ENCODE data around the gene FZR1. TPM values are rescaled to one million over a fixed set of nuclear protein-coding genes. Genes with fewer than 3 reads are reported as not detected.
"Not testable (repeated sequence)": the region's sequence is repeated elsewhere in the genome, so short reads cannot be mapped to it uniquely, and the experiment has no call there.

FZR1 gene
- total RNA-seq, 1 donor from 2014 or later, result 23.8 TPM

DNA sequence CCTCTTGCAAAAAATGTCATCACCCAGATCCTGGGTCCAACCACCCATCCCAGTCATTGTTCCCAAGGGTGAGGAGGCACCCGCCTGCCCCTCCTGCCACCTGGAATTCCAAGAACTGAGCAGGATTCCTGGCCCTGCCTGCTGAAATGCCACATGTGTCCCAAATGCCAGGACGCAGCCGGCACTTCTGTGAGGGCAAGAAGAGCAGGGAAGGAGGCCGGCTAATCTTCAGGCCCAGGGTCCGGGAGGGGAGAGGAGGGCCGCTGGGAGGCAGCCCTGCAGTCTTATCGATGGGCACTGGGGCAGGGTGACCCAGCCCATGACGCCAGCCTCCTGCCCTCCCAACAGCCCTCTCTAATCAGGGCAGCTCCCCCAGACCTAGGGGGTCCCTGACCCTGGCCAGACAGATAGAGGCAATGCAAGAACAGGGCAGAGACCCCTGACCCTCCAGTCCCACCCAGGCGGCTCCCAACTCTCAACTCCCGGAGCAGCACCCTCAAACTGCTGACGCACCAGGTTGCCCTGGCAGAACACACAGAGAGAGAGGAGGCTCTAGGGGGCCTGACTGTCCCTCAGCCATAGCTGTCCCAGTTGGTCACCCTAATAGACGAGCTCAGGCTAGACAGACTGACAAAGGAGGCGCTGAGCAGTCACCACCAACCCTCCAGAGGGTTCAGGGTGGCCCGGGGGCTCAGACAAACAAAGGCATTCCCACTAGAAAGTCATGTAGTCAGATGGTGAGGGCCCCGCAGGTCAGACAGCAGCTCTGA is 49.7 kb downstream of the FZR1 start:
- intact Hi-C loops (cut with DNase I), result no loop called here
- no peak for DNase-seq (ENCODE audit: low spot score)

DNA sequence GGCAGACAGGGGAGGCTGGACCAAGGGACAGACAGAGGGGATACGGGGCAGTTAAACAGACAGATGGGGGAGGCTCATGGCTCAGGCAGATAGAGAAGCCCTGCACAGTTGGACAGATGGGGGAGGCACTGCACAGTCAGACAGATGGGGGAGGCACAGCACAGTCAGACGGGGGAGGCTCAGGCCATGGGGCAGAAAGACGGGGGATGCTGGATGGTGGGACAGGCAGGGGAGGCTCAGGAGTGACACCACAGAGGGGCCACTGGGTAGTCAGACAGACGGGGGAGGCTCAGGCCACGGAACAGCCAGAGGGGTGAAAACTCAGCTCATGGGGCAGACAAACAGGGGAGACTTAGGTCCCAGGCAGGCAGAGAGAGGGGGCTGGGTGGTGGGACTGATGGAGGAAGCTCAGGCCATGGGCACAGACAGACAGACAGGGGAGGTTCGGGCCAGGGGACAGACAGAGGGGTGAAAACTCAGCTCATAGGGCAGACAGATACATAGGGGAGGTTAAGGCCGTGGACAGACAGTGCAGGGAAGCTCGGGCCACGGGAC is 50.4 kb downstream of the FZR1 start:
- intact Hi-C loops (cut with DNase I), result no loop called here
- no peak for DNase-seq (ENCODE audit: low spot score)

DNA sequence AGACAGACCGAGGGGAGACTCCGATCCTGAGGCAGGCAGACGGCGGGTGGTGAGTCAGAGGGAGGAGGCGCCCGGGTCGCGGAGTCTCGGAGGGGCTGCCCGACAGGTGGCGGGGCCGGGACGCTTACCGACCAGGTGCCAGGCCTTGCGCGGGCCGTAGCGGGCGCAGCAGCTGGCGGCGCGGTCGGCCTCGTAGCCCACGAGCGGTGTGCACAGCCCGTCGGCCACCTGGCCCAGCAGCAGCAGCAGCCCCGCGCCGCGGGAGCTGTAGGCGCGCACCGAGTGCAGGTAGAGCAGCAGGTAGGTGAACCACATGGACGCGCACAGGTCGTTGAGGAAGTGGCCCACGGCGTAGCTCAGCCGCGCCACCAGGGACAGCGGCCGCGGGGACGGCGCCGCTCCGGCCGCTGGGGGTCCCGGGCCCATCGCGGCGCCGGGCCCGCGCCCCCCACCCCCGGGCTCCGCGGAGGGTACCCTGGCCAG is 50.9 kb downstream of the FZR1 start:
- no peak for DNase-seq (ENCODE audit: low spot score)
- intact Hi-C loops (cut with DNase I), result loop anchor here (1.0 kb wide), 1 partner anchor 15 kb away; the partner anchor contains the start of gene HMG20B

- intact Hi-C loops (cut with DNase I), result loop anchor here (1.0 kb wide), 1 partner anchor 15 kb away; the partner anchor contains the start of gene HMG20B
Observed at GRCh38 chr19:3557461-3558248, 51.5 kb downstream of the FZR1 start, which contains the start of gene MFSD12. TSS of gene MFSD12 (minus strand) at chr19:3557586. CDS start at chr19:3557403, 183 bp downstream.

DNA sequence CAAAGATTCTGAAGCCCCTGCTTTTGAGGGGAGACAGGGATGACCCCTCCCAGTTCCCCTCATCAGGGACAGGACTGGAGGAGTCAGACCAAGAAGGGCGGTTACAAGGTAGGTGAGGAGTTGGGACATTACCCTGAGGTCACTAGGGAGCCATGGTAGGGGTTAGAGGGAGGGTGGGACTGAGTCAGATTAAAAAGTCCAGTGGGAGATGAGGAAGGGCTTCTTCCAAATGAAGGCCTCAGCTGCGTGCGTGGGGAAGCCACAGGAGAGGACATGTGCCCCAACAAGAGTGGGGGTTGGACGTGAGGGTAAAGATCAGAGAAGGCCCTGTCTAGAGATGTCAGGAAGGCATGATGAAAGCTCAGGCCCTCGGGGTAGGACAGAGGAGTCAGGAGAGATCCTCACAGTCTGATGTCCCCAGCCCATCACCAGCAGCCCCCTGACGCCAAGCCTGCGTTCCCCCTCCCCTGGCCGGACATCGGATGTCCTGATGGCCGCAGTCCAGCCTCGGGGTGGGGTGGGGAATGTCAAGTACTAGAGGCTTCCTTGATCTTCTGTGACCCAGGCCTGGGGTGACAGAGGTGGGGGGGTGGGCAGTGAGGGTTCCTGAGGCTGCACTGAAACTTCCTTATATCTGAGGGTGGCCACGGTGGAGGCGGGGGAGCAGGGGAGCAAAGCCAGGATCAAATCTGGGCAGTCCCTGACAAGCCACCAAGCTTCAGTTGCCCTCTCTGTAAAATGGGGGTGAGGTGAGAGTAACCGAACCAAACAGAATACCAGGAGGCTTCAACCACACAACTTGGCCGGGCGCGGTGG is 57.8 kb downstream of the FZR1 start:
- DNase-seq (ENCODE audit: low spot score), result no peak
- intact Hi-C loops (cut with DNase I), result no loop called here

More at GRCh38 chr19:3557461-3558248, 51.5 kb downstream of the FZR1 start, which contains the start of gene MFSD12:
- peak; percentile 97 for DNase-seq (ENCODE audit: low spot score)

DNA sequence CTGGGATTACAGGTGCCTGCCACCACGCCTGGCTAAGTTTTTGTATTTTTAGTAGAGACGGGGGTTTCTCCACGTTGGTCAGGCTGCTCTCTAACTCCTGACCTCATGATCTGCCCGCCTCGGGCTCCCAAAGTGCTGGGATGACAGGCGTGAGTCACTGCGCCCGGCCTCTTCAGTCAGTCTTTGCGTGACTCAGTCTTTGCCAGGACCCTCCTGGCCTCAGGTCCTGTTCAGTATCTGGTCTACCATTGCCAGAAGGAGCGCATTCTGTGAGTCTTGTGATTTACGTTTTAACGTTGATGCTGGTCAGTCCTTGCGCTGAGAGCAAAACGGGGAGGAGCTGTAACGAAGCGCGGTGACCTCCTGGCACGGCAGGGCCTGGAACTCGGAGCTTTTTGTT is 59.0 kb downstream of the FZR1 start:
- no peak for DNase-seq (ENCODE audit: low spot score)
- intact Hi-C loops (cut with DNase I), result no loop called here

DNA sequence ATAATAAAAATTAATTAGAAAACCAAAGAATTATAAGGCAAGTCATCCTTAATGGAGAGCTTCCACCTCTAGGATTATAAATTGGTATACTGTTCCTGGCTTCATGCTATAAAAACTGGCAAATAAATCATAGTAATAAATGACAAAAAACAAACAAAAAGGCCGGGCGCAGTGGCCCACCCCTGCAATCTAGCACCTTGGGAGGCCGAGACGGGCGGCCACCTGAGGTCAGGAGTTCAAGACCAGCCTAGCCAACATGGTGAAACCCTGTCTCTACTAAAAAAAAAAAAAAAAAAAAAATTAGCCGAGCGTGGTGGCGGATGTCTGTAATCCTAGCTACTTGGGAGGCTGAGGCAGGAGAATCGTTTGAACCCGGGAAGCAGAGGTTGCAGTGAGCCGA is 63.9 kb downstream of the FZR1 start:
- not testable (repeated sequence) for DNase-seq (ENCODE audit: low spot score)
- intact Hi-C loops (cut with DNase I), result loop anchor here (5.0 kb wide), 1 partner anchor 63 kb away; the partner anchor contains the start of gene FZR1

DNA sequence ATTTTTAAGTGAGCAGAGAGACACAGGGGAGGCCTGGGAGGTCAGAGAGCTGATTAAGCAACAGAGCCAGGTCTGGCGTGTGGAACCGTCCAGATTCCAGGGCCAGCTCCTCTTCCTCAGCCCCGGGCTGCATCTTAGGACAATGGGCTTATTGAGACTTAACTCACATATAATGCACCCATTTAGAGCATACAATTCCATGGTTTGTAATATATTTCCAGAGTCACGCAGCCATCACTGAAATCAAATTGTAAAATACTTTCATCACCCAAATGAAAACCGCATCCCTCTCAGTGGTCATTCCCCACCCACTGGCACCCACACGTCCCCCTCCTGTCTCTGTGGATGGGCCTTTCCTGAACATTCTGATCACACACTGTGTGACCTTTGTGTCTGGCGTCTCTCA is 64.5 kb downstream of the FZR1 start:
- DNase-seq (ENCODE audit: low spot score), result no peak
- intact Hi-C loops (cut with DNase I), result loop anchor here (5.0 kb wide), 1 partner anchor 63 kb away; the partner anchor contains the start of gene FZR1

- intact Hi-C loops (cut with DNase I), result loop anchor here (1.0 to 5.0 kb wide), 2 partner anchors 15 to 65 kb away; partner anchors contain the start of genes FZR1 and MFSD12
- peak; percentile 100 for DNase-seq (ENCODE audit: low spot score)
Observed at GRCh38 chr19:3572132-3572854, 66.2 kb downstream of the FZR1 start.

- intact Hi-C loops (cut with DNase I), result loop anchor here (1.0 to 5.0 kb wide), 2 partner anchors 16 to 66 kb away; partner anchors contain the start of genes FZR1 and MFSD12
- no peak for DNase-seq (ENCODE audit: low spot score)
Observed at GRCh38 chr19:3572855-3573161, 66.7 kb downstream of the FZR1 start, which contains the start of gene HMG20B. TSS of gene HMG20B (plus strand) at chr19:3572944. CDS start at chr19:3573310, 366 bp downstream.

DNA sequence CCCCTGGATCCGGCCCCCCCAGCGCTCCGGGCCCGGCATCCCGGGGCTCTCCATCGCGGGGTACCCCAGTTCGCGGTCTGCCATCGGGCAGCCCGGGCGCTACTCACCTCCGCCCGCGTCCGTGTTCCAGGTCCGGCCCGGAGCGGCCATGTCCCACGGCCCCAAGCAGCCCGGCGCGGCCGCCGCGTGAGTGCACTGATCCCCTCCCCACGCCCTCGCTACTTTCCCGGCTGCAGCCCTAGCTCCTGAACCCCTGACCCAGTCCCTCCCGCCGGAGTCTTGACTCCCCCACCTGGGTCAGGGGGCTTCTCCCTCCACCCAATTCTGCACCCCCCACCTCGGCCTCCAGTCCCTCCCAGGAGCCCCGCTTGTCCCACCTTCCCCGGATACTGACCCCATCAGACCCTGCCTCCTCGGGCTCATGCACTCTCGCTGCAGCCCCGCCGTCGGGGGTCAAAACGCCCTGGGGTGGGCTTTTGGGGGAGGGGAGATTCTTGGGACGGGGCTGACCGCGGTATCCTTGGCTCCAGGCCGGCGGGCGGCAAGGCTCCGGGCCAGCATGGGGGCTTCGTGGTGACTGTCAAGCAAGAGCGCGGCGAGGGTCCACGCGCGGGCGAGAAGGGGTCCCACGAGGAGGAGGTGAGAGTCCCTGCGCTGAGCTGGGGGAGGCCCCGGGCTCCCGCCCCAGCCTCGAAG is 67.2 kb downstream of the FZR1 start:
- no peak for DNase-seq (ENCODE audit: low spot score)
- intact Hi-C loops (cut with DNase I), result loop anchor here (5.0 kb wide), 1 partner anchor 66 kb away; the partner anchor contains the start of gene FZR1

DNA sequence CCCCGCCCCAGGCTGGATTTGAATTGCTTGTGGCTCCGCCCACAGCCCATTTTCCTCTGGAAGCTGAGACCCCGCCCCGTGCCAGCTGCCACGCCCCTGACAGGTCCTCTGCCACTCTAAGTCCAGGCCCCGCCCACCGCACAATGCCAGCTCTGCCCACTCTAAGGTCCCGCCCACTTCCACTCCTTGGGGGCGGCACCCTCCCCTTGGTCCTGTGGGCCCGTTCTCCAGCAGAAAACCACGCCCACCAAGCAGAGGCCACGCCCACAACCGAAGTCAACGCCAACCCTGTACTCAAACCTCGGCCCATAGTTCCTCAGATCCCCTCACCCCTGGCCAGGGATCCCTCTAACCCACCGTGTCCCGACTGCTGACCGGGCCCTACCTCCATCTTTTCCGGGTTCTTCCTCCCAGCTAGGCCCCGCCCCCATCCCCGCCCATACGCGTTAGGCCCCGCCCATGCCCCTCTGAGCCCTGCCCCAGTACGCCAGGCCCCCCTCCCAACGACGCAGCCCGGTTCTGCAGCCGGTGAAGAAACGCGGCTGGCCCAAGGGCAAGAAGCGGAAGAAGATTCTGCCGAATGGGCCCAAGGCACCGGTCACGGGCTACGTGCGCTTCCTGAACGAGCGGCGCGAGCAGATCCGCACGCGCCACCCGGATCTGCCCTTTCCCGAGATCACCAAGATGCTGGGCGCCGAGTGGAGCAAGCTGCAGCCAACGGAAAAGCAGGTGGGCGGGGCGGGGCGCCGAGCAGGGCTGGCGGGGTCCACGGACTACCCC is 67.9 kb downstream of the FZR1 start:
- intact Hi-C loops (cut with DNase I), result loop anchor here (5.0 kb wide), 1 partner anchor 67 kb away; the partner anchor contains the start of gene FZR1
- DNase-seq (ENCODE audit: low spot score), result peak; percentile 89

DNA sequence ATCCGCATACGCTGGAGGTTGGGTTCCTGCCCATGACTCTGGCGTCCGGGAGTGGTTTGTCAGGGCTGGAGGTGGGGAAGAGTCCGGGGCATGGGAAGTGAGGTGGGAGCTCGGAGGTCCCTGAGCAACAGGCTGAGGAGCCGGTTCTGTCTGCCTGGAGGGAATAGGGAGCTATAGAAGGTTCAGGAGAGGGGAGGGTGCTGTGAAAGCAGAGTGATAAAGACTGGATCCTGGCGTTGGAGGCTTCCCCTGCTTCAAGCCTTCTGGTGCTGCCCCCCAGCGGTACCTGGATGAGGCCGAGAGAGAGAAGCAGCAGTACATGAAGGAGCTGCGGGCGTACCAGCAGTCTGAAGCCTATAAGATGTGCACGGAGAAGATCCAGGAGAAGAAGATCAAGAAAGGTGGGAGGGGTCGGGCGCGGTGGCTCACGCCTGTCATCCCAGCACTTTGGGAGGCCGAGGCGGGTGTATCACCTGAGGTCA is 69.2 kb downstream of the FZR1 start:
- intact Hi-C loops (cut with DNase I), result no loop called here
- no peak for DNase-seq (ENCODE audit: low spot score)

- no peak for DNase-seq (ENCODE audit: low spot score)
- intact Hi-C loops (cut with DNase I), result no loop called here
Observed at GRCh38 chr19:3575949-3576673, 70.0 kb downstream of the FZR1 start.

- intact Hi-C loops (cut with DNase I), result no loop called here
- DNase-seq (ENCODE audit: low spot score), result peak; percentile 80
Observed at GRCh38 chr19:3576696-3577443, 70.8 kb downstream of the FZR1 start.

All from cardiac septum (tissue), 1 donor.